ENCODE data around the gene HECTD4.

GRCh38 chr12:112162241-112162790, 219.9 kb downstream of the HECTD4 start:
- no peak for TF ChIP-seq CTCF (IDR thresholded peaks at IDR 0.05)
- TF ChIP-seq POLR2A (IDR thresholded peaks at IDR 0.05): no peak

Measured in body of pancreas (tissue), 4 donors.